Motor neuron (in vitro differentiated cells): ENCODE measurements around the gene SPOCD1. TPM values are rescaled to one million over a fixed set of nuclear protein-coding genes. Genes with fewer than 3 reads are reported as not detected.

Source experiments
- ATAC-seq, 8 experiments: fragments of 200-7000 bp; cut with Tn5 transposase; replicated peaks in 6 of 8; 2 replicates each; pipeline ENCODE4 v1.8.0; 2021; ENCODE audit warnings: mild to moderate bottlenecking in 8 of 8, moderate library complexity in 8 of 8
- H3K27ac ChIP-seq, 2 donors: fragments of 250-450 bp; sonication (Bioruptor Pico); 2 replicates each; pipeline ENCODE4 v1.9.0; 2021; ENCODE audit warnings: antibody characterized with exemption in 2 of 2, mild to moderate bottlenecking in 2 of 2, moderate library complexity in 1 of 2
- H3K4me1 ChIP-seq, 2 donors: fragments of 250-450 bp; sonication (Bioruptor Pico); replicated peaks in 1 of 2; 2 replicates each; pipeline ENCODE4 v1.6.1; 2021; ENCODE audit warnings: antibody characterized with exemption in 2 of 2, mild to moderate bottlenecking in 2 of 2, moderate library complexity in 1 of 2
- H3K4me3 ChIP-seq, 5 donors: fragments of 250-450 bp; sonication (Bioruptor Pico); 2 replicates each; pipeline ENCODE4 v1.9.0; 2021; ENCODE audit warnings: antibody characterized with exemption in 5 of 5, mild to moderate bottlenecking in 5 of 5, moderate library complexity in 4 of 5
- WGBS, 10 experiments: fragments of 450-650 bp; shearing (Covaris generic); methylation state at CpG; one replicate each; pipeline ENCODE4 v1.0.0; 2022; 5-methylcytosine and 5-hydroxymethylcytosine counted together
- in situ Hi-C, 9 experiments: fragments of 400-800 bp; cut with MboI; loops; one replicate each; pipeline ENCODE4 v1.15.0; 2021; ENCODE audit warnings: low sequenced_read_pairs in 9 of 9, low pct_unique_long_range_greater_than_20kb in 2 of 9; ENCODE audit not compliant: unreplicated experiment in 9 of 9
- total RNA-seq, 8 experiments: library from RNA; unstranded; fragments of 300-600 nt; gene quantifications; 2 replicates each; pipeline versions ENCODE4 v1.2.3 to v1.2.4, GENCODE V29; 2022

Gene SPOCD1
- total RNA-seq, 8 experiments from 2014 or later = 0.05 to 4.0 (median 0.65) TPM

DNA sequence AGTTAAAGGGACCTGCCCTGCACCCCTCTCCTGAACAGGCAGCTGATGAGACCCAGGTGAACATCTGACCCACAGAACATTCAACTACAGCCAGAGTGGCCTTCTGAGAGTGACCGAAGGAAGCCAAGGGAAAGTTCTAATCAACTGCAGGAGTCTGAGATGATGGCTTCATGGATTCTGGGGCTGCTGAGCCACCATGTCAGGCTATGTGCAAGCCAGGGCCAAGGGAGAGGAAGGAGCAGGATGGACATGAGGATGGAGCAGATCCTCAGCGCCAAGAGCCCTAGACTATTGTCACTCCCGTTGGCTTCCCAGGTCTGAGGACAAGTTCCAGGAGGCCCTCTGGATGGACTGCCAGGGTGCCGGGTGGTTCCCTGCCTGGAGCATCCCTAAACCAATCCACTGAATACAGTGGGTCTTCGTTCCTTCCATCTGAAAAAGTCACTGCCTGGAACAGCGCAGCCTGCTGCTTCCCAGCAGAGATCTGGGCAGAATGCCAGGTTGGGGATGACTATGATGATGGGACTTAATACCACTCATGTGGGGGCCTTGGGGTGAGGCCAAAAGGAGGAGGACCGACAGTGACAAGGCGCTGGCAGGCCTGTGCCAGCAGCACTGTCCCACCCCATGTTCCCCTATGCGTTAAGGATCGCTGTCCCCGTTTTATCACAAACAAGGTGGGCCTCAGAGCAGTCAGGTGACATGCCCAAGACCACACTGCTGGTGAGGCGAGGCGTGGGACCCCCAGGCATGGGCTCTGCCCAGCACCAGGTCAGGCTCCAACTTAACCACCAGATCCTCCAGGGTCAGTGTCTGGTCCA lies 19.8 kb downstream of the SPOCD1 start:
- ATAC-seq = peak in 6 of 8 experiments; percentile 14 to 86 (median 46)
- in situ Hi-C loops = loop anchor here in 1 of 9 experiments (25.0 kb wide), 1 partner anchor 134 kb away; no protein-coding TSS in a partner anchor
- no peak overlapping the region for H3K4me3 ChIP-seq

DNA sequence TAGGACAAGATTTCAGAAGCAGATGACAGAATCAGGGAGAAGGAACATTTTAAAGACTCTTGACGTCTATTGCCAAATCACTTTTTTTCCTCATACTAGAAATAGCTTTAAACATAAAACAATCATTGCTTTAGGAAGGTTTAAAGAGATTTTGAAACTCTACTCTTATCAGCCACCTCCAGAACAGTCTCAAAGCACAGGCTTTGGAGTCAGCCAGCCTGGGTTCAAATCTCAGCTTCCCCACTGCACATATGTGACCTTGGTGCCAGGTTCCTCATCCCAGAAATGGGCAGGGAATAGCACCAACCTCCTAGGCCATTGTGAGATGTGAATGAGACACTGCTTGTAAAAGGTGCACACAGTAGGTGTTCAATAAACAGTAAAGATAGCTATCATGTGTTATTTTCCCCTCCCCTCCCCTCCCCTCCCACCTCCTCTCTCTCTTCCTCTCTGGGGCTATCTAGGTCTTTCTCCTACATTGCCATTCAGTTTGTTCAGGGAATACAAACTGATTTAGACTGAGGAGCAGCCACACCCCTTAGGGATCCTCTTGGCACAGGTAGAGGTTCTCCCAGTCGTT lies 20.6 kb downstream of the SPOCD1 start:
- Histone ChIP-seq H3K4me1 (peaks cover 0 to 7% of the 10 kb centered on the region in 2 donors), H3K4me3 (no peak overlapping the region), H3K27ac (no peak overlapping the region)
- no peak for ATAC-seq
- in situ Hi-C loops = loop anchor here in 1 of 9 experiments (25.0 kb wide), 1 partner anchor 133 kb away; no protein-coding TSS in a partner anchor
- WGBS, 10 experiments = 80 to 100% (median 94%) methylated on average over 1 to 2 of the region's 2 CpGs; no CpG with 5 or more reads in 3 of the 10 experiments

More for the DNA sequence above, 19.8 kb downstream of the SPOCD1 start:
- H3K27ac ChIP-seq = no peak overlapping the region
- peaks cover 0 to 7% of the 10 kb centered on the region in 2 donors for H3K4me1 ChIP-seq
- WGBS, 10 experiments = 8 to 100% (median 81%) methylated on average over 1 to 12 of the region's 13 CpGs; no CpG with 5 or more reads in 4 of the 10 experiments

DNA sequence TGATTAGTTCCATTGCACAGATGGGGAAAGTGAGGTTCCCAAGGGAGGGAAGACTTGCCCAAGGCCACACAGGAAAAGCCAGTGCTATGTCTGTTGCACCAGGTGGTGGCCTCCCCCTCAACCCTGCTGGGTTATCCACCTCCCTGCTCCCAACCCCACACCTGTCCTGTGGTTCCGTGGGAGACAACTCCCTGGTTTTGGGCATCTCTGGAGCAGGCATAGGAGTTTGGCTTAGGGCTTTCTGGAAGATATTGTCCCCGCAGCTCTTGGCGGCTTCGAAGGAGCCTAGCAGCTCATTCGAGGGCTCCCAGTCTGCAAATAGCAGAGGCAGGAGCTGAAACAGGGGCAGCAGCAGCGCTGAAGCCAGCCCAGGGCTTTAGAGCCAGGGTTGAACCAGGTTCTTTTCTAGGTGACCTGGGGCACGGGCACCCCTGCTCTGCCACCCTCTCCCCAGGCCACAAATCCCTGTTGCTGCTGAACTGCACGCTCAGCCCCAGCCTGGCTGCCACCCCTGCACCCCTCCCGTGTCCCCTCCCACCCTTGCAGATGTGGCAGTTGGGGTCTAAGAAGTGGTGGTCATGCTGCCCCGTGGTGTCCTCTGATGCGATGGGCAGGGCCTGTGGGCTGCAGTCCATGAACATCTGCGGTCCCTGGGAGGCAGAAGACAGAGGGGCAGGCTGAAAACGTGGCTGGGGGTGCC lies 22.1 kb downstream of the SPOCD1 start:
- in situ Hi-C loops = loop anchor here in 1 of 9 experiments (25.0 kb wide), 1 partner anchor 131 kb away; no protein-coding TSS in a partner anchor
- Histone ChIP-seq H3K27ac (no peak overlapping the region), H3K4me3 (no peak overlapping the region), H3K4me1 (peaks cover 3 to 9% of the 10 kb centered on the region in 2 donors)
- 0 to 93% (median 71%) methylated on average over 1 to 8 of the region's 13 CpGs; no CpG with 5 or more reads in 2 of the 10 experiments for WGBS, 10 experiments
- no peak for ATAC-seq

DNA sequence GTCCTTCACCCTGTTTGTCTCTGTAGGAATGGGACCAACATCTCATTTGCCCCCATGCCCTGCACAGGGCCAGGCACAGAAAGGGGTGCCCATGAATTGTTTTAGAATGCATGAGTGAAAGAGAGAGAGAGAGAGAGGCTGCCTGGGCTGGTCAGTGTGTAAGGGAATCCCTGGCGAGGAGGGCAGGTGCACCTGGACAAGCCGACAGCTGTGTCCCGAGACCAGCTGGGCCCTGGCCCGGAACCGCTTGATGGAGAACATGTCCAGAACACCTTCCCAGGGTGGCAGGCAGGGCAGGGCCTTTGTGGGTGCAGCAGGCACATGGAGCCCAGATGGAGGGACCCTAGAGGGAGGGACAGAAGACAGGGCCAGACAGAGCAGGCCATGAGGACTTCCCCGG lies 22.7 kb downstream of the SPOCD1 start:
- Histone ChIP-seq H3K4me3 (no peak overlapping the region), H3K4me1 (peaks cover 4 to 7% of the 10 kb centered on the region in 2 donors), H3K27ac (no peak overlapping the region)
- 75 to 95% (median 86%) methylated on average over 2 to 6 of the region's 6 CpGs; no CpG with 5 or more reads in 7 of the 10 experiments for WGBS, 10 experiments
- ATAC-seq = no peak
- in situ Hi-C loops = loop anchor here in 1 of 9 experiments (25.0 kb wide), 1 partner anchor 131 kb away; no protein-coding TSS in a partner anchor

DNA sequence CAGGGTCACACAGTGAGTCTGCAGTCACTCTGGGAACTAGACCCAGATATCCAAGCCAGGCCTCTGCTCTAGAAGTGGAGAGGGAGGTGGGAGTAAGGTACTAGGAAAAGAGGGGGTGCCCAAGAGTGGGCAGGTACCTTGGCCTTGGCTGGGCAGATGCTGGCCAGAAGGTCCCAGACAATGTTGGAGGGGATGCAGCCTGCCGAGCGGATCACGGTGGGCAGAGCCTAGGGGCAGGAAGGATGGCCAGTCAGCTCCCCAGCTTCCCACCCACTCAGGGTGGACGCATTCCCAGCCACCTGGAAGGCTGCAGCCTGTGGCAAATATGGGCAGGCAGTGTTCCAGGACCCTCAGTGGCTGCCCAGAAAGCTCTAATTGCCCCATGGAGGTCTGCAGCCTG lies 23.3 kb downstream of the SPOCD1 start:
- ATAC-seq = no peak
- WGBS, 10 experiments = 60 to 79% (median 70%) methylated on average over 1 to 4 of the region's 4 CpGs; no CpG with 5 or more reads in 7 of the 10 experiments
- in situ Hi-C loops = loop anchor here in 1 of 9 experiments (25.0 kb wide), 1 partner anchor 130 kb away; no protein-coding TSS in a partner anchor
- Histone ChIP-seq H3K4me3 (no peak overlapping the region), H3K4me1 (peaks cover 9 to 13% of the 10 kb centered on the region in 2 donors), H3K27ac (no peak overlapping the region)

DNA sequence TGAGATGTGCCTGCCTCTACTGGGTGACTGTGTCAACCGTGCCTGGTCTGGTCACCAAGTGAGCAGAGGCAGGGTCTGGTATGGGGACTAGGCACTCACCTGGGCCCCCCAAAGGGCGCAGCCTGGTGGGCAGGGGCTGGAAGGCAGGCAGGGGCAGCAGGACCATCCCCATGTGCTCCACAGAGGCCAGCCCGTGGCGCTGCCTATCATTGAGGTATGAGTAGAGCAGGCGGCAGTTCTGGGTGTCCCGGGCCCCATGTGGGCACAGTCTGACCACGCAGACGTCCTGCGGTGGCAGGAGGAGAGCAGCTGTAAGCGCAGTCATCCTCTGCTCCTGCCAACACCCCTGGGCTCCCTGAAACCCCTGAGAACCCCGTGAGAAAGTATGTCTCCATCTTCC lies 23.7 kb downstream of the SPOCD1 start:
- in situ Hi-C loops = loop anchor here in 1 of 9 experiments (25.0 kb wide), 1 partner anchor 130 kb away; no protein-coding TSS in a partner anchor

DNA sequence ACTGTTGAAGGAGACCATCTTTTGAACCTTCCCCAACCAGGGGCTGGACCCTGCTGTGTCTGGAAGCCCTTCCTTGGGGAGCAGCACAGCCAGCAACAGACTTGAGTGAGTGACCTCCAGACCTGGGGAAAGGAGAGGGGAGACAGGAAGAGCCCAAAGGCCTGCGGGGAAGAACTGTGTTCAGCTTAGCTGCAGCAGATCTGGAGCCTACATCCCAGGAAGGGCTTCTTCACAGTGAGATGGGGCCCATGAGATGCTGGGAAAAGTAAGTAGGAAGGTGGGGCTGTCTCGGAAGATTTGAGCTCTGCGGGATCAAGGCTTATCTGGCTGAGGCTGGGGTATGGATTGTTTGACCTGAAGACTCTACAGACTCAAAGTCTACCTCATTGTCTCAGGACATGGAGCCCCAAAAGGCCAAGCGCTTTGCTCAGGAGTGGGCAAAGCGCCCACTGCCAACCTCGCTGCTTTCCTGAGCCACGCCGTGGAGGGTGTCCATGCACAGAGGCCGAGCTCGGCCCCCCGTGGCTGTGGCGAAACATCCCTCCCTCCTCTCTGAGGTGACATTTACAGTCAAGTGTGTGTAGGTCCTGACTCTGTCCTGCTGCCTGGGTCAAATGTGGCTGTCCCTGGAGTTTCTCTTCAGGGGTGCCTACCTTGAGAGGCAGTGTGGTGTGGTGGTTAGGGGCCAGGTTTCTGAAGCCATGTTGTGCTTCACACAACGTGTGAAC lies 24.5 kb downstream of the SPOCD1 start:
- 68 to 92% (median 88%) methylated on average over 2 to 11 of the region's 13 CpGs; no CpG with 5 or more reads in 4 of the 10 experiments for WGBS, 10 experiments
- in situ Hi-C loops = loop anchor here in 1 of 9 experiments (25.0 kb wide), 1 partner anchor 129 kb away; no protein-coding TSS in a partner anchor
- no peak for ATAC-seq
- Histone ChIP-seq H3K4me1 (peaks cover 9 to 13% of the 10 kb centered on the region in 2 donors), H3K27ac (no peak overlapping the region), H3K4me3 (no peak overlapping the region)

More for the DNA sequence above, 23.7 kb downstream of the SPOCD1 start:
- Histone ChIP-seq H3K4me1 (peaks cover 9 to 13% of the 10 kb centered on the region in 2 donors), H3K27ac (no peak overlapping the region), H3K4me3 (no peak overlapping the region)
- 63 to 91% (median 81%) methylated on average over 1 to 9 of the region's 11 CpGs; no CpG with 5 or more reads in 6 of the 10 experiments for WGBS, 10 experiments
- no peak for ATAC-seq

DNA sequence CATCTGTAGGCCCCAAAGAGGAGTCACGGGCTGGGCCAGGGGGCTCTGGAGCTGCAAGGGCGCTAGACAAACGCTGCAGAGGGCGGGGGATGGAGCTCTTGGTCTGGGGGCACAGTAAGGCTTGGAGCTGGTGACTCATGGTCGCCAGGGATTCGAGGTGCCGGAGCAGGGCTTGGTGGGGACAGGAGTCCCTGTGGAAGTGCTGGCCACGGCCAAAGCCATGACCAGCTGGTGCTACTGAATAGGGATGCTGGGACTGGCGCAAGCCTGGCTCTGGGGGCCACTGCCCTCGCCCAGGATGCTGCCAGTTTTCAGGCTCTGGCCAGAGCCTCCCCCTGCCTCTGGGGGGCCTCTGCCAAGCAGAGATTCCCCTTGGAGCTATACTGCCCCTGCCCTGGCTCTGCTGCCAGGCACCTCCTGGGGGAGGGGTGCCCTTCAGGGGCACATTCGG lies 25.2 kb downstream of the SPOCD1 start:
- H3K4me3 ChIP-seq = no peak overlapping the region
- ATAC-seq = no peak
- 63 to 100% (median 80%) methylated on average over 1 to 3 of the region's 11 CpGs; no CpG with 5 or more reads in 5 of the 10 experiments for WGBS, 10 experiments
- in situ Hi-C loops = loop anchor here in 1 of 9 experiments (25.0 kb wide), 1 partner anchor 128 kb away; no protein-coding TSS in a partner anchor
- no peak overlapping the region for H3K27ac ChIP-seq
- peaks cover 9 to 13% of the 10 kb centered on the region in 2 donors for H3K4me1 ChIP-seq

DNA sequence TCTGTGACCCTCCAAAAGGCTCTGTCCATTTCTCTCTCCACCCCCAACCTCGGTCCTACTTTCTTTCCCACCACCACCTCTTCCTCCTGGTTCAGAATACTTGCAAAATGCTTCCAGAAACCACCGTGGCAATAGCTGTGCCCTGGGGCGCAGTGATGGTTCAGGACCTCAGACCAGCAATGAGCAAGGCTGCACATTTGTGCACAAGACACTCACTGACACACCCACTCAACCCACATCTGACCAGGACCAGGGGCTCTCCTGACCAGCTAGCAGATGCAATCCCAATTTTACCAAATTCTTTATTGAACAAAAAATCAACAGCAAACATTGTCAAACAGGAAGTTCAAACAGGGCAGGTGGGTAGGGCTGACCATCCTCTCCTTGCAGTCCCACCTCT lies 25.7 kb downstream of the SPOCD1 start:
- Histone ChIP-seq H3K27ac (no peak overlapping the region), H3K4me3 (no peak overlapping the region), H3K4me1 (peaks cover 12 to 15% of the 10 kb centered on the region in 2 donors)
- WGBS, 10 experiments = 33 to 92% (median 82%) methylated on average over 1 to 3 of the region's 3 CpGs; no CpG with 5 or more reads in 4 of the 10 experiments
- in situ Hi-C loops = loop anchor here in 1 of 9 experiments (25.0 kb wide), 1 partner anchor 128 kb away; no protein-coding TSS in a partner anchor
- no peak for ATAC-seq

DNA sequence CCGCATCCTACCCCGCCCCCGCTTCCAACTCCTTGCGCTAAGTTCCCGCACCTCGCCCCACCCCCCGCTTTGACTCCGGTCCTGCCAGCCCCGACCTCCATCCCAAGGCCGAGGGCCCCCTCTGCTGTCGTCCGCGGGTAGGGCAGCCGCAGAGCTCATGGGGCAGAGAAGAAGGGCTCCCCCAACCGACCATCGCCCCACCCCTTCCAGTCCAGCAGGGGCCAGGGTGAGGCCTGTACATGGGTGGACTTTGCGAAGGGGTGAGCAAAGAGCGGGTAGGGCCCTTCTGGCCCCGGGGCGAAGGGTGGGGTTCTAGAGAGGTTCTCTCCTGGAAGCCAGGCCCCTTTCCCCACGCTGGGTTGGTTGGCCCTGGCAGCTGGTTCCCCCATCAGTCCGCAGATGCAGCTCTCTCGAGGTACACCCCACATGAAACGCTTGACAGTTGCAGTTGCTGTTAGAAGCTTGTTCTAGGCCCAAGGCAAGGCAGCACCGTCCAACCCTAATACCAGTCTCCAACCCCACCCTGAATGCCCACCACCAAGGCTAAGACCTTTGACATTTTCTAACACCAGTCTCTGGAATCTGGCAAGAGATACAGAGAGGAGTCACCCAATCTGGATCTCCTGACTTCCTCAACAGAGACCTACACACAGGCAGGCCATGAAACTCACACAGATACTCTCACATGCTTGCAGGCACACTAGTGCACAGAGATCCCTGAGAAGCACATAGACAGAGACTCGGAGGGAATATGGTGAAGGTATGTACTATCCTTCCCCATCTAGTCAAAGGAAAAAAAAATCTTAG lies 26.4 kb downstream of the SPOCD1 start:
- Histone ChIP-seq H3K27ac (peak overlapping the region in 1 of 2 donors; percentile 84), H3K4me1 (peaks cover 18 to 22% of the 10 kb centered on the region in 2 donors), H3K4me3 (peak overlapping the region; percentile 34 to 73 (median 45))
- in situ Hi-C loops = loop anchor here in 1 of 9 experiments (25.0 kb wide), 1 partner anchor 127 kb away; no protein-coding TSS in a partner anchor
- peak; percentile 55 to 70 (median 66) for ATAC-seq
- WGBS, 10 experiments = 10 to 100% (median 45%) methylated on average over 1 to 13 of the region's 26 CpGs; no CpG with 5 or more reads in 1 of the 10 experiments

DNA sequence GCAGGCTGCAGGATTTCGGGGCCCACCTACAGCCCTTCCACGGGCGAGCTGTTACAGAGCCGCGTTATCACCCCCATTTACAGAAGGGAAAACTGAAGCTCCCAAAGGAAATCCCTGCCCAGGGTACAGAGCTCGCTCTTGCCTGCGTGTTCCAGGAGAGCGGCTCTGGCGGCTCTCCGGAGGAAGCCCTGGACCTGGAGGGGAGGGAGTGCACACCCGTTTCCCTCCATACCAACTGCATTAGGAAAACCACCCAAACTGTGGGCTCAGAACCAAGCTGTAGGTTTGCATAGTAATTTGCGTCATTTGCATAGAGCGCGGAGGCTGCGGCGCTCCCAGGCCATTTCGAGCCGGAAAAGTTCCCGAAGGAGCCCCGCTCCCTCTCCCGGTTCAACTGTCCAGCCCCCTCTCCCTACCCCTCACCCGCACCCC lies 27.0 kb downstream of the SPOCD1 start:
- in situ Hi-C loops = loop anchor here in 1 of 9 experiments (25.0 kb wide), 1 partner anchor 127 kb away; no protein-coding TSS in a partner anchor
- peak overlapping the region; percentile 34 to 73 (median 45) for H3K4me3 ChIP-seq
- ATAC-seq = peak; percentile 52 to 72 (median 63)
- WGBS, 10 experiments = 0 to 1% (median 0%) methylated on average over 2 to 11 of the region's 22 CpGs; no CpG with 5 or more reads in 7 of the 10 experiments
- peaks cover 25% of the 10 kb centered on the region in 2 donors for H3K4me1 ChIP-seq
- peak overlapping the region in 1 of 2 donors; percentile 84 for H3K27ac ChIP-seq
